PC-9 (cell line): ENCODE measurements around the gene VCAN. TPM values are rescaled to one million over a fixed set of nuclear protein-coding genes. Genes with fewer than 3 reads are reported as not detected.

ENCODE experiments used
- BruUV-seq: library from RNA; stranded (reverse); fragments of 400-500 nt; replicated peaks from 2 replicates; lab custom pipeline; 2021; lab: Mats Ljungman, UMichigan
- CTCF ChIA-PET: fragments of 300-600 bp; sonication (Branson Sonifier 250); formaldehyde crosslinking; loops from one replicate; lab custom pipeline; 2022; ENCODE audit warnings: antibody characterized with exemption; lab: Charles Lee
- POLR2A ChIA-PET: fragments of 300-600 bp; sonication (Branson Sonifier 250); formaldehyde crosslinking; loops from one replicate; lab custom pipeline; 2022; ENCODE audit warnings: antibody characterized with exemption; ENCODE audit not compliant: unreplicated experiment; lab: Charles Lee
- DNase-seq, 2 experiments: peaks; one replicate each; pipeline versions ENCODE4 v3.0.0 to v3.0.0-alpha.2; 2015 to 2022; ENCODE audit warnings: mixed read lengths in 1 of 2
- H2AFZ ChIP-seq: fragments of 200-600 bp; sonication (generic); 2 replicates; pipeline ENCODE4 v1.8.1; 2017; ENCODE audit warnings: antibody characterized with exemption
- H3F3A ChIP-seq: fragments of 200-600 bp; sonication (generic); 2 replicates; pipeline ENCODE4 v1.8.1; 2017; ENCODE audit warnings: antibody characterized with exemption, mild to moderate bottlenecking, low read depth; ENCODE audit not compliant: insufficient read depth
- H3K27ac ChIP-seq: fragments of 200-600 bp; sonication (generic); 2 replicates; pipeline ENCODE4 v1.6.1; 2016; ENCODE audit warnings: mixed run types
- H3K27me3 ChIP-seq: fragments of 200-600 bp; sonication (generic); 2 replicates; pipeline ENCODE4 v1.6.1; 2016; ENCODE audit warnings: low read depth, mixed run types; ENCODE audit not compliant: insufficient read depth
- H3K36me3 ChIP-seq: fragments of 200-600 bp; sonication (generic); 2 replicates; pipeline ENCODE4 v1.6.1; 2016; ENCODE audit warnings: low read depth, mixed run types
- H3K4me1 ChIP-seq: fragments of 200-600 bp; sonication (generic); replicated peaks from 2 replicates; pipeline ENCODE4 v1.6.1; 2016; ENCODE audit warnings: mixed run types; ENCODE audit not compliant: insufficient read depth
- H3K4me2 ChIP-seq: fragments of 200-600 bp; sonication (generic); 2 replicates; pipeline ENCODE4 v1.6.1; 2017; ENCODE audit warnings: mixed run types
- H3K4me3 ChIP-seq: fragments of 200-600 bp; sonication (generic); 2 replicates; pipeline ENCODE4 v1.6.1; 2016; ENCODE audit warnings: mixed run types
- H3K79me2 ChIP-seq: fragments of 200-600 bp; sonication (generic); 2 replicates; pipeline ENCODE4 v1.6.1; 2017; ENCODE audit warnings: low read depth, mixed run types
- H3K9me2 ChIP-seq: fragments of 200-600 bp; sonication (generic); 2 replicates; pipeline ENCODE4 v1.8.1; 2017; ENCODE audit warnings: mild to moderate bottlenecking; ENCODE audit not compliant: insufficient read depth
- H3K9me3 ChIP-seq: fragments of 200-600 bp; sonication (generic); 2 replicates; pipeline ENCODE4 v1.8.1; 2016; ENCODE audit warnings: low read depth; ENCODE audit not compliant: insufficient read depth
- H4K20me1 ChIP-seq: fragments of 200-600 bp; sonication (generic); 2 replicates; pipeline ENCODE4 v1.8.1; 2017; ENCODE audit not compliant: insufficient read depth
- CTCF ChIP-seq: fragments of 200-600 bp; sonication (generic); conservative IDR thresholded peaks from 2 replicates; pipeline ENCODE4 v1.6.1; 2017; ENCODE audit warnings: mixed run types, antibody characterized with exemption, mild to moderate bottlenecking, moderate library complexity
- EZH2 ChIP-seq: fragments of 200-600 bp; sonication (generic); IDR thresholded peaks from 2 replicates; pipeline ENCODE4 v1.8.0; 2017; ENCODE audit warnings: antibody characterized with exemption, low read depth
- intact Hi-C: fragments of 100-400 bp; cut with micrococcal nuclease; formaldehyde crosslinking; loops from one replicate; pipeline ENCODE4 v1.10.0; 2022; ENCODE audit not compliant: unreplicated experiment
- total RNA-seq: library from RNA; stranded (reverse); gene quantifications from 2 replicates; pipeline ENCODE4 v1.2.3, GENCODE V29; 2021

VCAN gene
- total RNA-seq, 1 experiment from 2014 or later: 0.28 TPM

DNA sequence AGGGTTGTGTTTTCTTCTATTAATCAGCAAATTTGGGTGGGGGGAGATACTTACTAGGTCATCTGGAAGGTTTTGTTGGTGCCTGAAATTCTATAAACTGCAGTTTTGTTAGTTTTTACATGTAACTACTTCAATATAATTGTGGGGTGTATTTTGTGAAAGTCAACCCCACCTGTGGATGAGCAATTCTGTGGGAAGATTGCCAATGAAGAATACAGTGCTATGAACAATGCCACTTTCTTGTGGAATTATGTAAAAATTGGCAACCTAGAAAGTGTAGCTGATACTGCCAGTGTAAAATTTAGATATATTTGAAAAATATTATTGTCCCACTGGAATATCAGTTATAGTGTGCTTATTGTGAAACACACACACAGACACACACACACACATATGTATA is 80.7 kb downstream of the VCAN start:
- H3K4me1 ChIP-seq: no peaks in the 10 kb centered on the region
- CTCF ChIA-PET: no interaction called here

GRCh38 chr5:83553000-83553486 is 81.5 kb downstream of the VCAN start:
- CTCF ChIA-PET: no interaction called here
- Histone ChIP-seq H3K9me2 (no peaks in the 10 kb centered on the region), H3K9me3 (no peaks in the 10 kb centered on the region), H3K4me1 (no peaks in the 10 kb centered on the region), H3K4me2 (no peak overlapping the region), H4K20me1 (no peaks in the 10 kb centered on the region), H3K36me3 (no peaks in the 10 kb centered on the region), H3F3A (no peaks in the 10 kb centered on the region), H2AFZ (no peak overlapping the region), H3K79me2 (no peaks in the 10 kb centered on the region), H3K27ac (no peak overlapping the region), H3K27me3 (no peaks in the 10 kb centered on the region), H3K4me3 (no peak overlapping the region)
- intact Hi-C loops: no loop called here
- POLR2A ChIA-PET: no interaction called here
- TF ChIP-seq EZH2: no peak
- BruUV-seq: no TSS peak
- no peak for DNase-seq

More for the DNA sequence above, 80.7 kb downstream of the VCAN start:
- no peak overlapping the region for H2AFZ ChIP-seq
- H3K4me2 ChIP-seq: no peak overlapping the region
- POLR2A ChIA-PET: no interaction called here
- no TSS peak for BruUV-seq
- intact Hi-C loops: no loop called here
- no peaks in the 10 kb centered on the region for H3K9me3 ChIP-seq
- H3K79me2 ChIP-seq: no peaks in the 10 kb centered on the region
- no peak for DNase-seq
- no peaks in the 10 kb centered on the region for H3K9me2 ChIP-seq
- H3F3A ChIP-seq: no peaks in the 10 kb centered on the region
- no peaks in the 10 kb centered on the region for H3K27me3 ChIP-seq
- TF ChIP-seq CTCF: no peak
- no peak for TF ChIP-seq EZH2
- H4K20me1 ChIP-seq: no peaks in the 10 kb centered on the region
- H3K36me3 ChIP-seq: no peaks in the 10 kb centered on the region
- H3K4me3 ChIP-seq: no peak overlapping the region
- no peak overlapping the region for H3K27ac ChIP-seq

DNA sequence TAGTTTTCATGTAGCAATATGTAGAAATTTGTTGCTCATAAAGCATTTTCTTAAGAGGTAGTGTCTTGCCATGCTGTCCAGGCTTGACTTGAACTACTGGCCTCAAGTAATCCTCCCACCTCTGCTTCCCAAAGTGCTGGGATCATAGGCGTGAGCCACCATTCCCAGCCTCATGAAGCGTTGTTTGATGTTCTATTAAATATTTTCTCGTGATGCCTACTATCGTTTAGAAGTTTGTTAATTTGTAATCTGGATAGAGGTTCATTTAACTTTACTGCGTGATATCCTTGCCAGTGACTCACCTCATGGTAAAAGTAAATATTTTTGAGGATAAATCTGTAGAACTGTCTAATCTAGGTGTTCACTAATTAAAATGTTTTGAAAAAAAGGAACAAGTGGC is 82.6 kb downstream of the VCAN start:
- no peak for TF ChIP-seq CTCF
- TF ChIP-seq EZH2: no peak
- H3K9me3 ChIP-seq: no peaks in the 10 kb centered on the region
- H3K4me1 ChIP-seq: no peaks in the 10 kb centered on the region
- no peak overlapping the region for H3K4me2 ChIP-seq
- ChIA-PET CTCF (interaction anchor here (0.6 kb wide), 1 partner anchor 11 kb away, joined by 5 read pairs; no protein-coding TSS in a partner anchor), POLR2A (no interaction called here)
- H3F3A ChIP-seq: no peaks in the 10 kb centered on the region
- H3K27me3 ChIP-seq: no peaks in the 10 kb centered on the region
- no TSS peak for BruUV-seq
- no peak overlapping the region for H3K27ac ChIP-seq
- H3K9me2 ChIP-seq: no peaks in the 10 kb centered on the region
- DNase-seq: no peak
- no peaks in the 10 kb centered on the region for H3K79me2 ChIP-seq
- H3K36me3 ChIP-seq: no peaks in the 10 kb centered on the region
- H2AFZ ChIP-seq: no peak overlapping the region
- no peaks in the 10 kb centered on the region for H4K20me1 ChIP-seq
- no peak overlapping the region for H3K4me3 ChIP-seq
- intact Hi-C loops: no loop called here

- no peaks in the 10 kb centered on the region for H4K20me1 ChIP-seq
- intact Hi-C loops: no loop called here
- no peaks in the 10 kb centered on the region for H3K9me2 ChIP-seq
- H3K36me3 ChIP-seq: no peaks in the 10 kb centered on the region
- ChIA-PET POLR2A (no interaction called here), CTCF (no interaction called here)
- TF ChIP-seq EZH2 (no peak), CTCF (no peak)
- no peaks in the 10 kb centered on the region for H3F3A ChIP-seq
- no peak overlapping the region for H3K27ac ChIP-seq
- H3K4me2 ChIP-seq: no peak overlapping the region
- no TSS peak for BruUV-seq
- no peaks in the 10 kb centered on the region for H3K4me1 ChIP-seq
- H2AFZ ChIP-seq: no peak overlapping the region
- H3K27me3 ChIP-seq: no peaks in the 10 kb centered on the region
- no peaks in the 10 kb centered on the region for H3K9me3 ChIP-seq
- no peak for DNase-seq
- no peaks in the 10 kb centered on the region for H3K79me2 ChIP-seq
- H3K4me3 ChIP-seq: no peak overlapping the region
Observed at GRCh38 chr5:83554686-83555085, 83.1 kb downstream of the VCAN start.
